Nephron progenitor cell (in vitro differentiated cells): ENCODE measurements around the gene PCP4L1.

Experiments used
- DNase-seq: peaks from one replicate; pipeline ENCODE4 v3.0.0; 2021
- H3K27ac Mint-ChIP-seq: 2 replicates; pipeline ENCODE4 v1.8.0; 2021; ENCODE audit warnings: mild to moderate bottlenecking, moderate library complexity, mixed read lengths
- H3K27me3 Mint-ChIP-seq: 2 replicates; pipeline ENCODE4 v1.8.0; 2021; ENCODE audit warnings: mild to moderate bottlenecking, low read depth, mixed read lengths; ENCODE audit not compliant: poor library complexity
- H3K36me3 Mint-ChIP-seq: 2 replicates; pipeline ENCODE4 v1.8.0; 2021; ENCODE audit warnings: low read depth, mixed read lengths
- H3K4me1 Mint-ChIP-seq: 2 replicates; pipeline ENCODE4 v1.8.0; 2021; ENCODE audit warnings: mixed read lengths
- H3K4me3 Mint-ChIP-seq: 2 replicates; pipeline ENCODE4 v1.8.0; 2021; ENCODE audit warnings: mild to moderate bottlenecking, moderate library complexity, mixed read lengths
- H3K9me3 Mint-ChIP-seq: 2 replicates; pipeline ENCODE4 v1.8.0; 2021; ENCODE audit warnings: mild to moderate bottlenecking, moderate library complexity, mixed read lengths
- TF ChIP-seq, protein P1 (sequence below): fragments of 200-600 bp; sonication (generic); IDR thresholded peaks from 2 replicates; pipeline ENCODE4 v1.5.0; 2021; ENCODE audit warnings: antibody characterized with exemption

PCP4L1 gene

DNA sequence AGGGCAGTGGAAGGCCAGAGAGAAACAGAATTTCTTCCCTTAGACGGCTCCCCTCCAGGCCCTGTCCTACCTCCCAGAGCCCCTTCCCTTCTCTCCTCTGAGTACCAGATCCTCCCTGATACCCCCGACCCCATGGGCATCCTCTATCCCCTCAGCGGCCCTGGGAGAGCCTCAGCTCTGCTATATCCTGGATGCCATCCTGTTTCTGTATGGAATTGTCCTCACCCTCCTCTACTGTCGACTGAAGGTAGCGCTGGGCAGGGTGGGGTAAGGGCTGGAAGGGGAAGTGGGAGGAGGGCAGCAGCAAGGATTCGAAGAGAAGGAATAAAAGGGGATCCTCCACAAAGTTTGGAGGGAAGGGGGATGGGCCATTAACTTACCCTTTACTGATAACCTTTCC, 40.7 kb upstream of the PCP4L1 start:
- TF ChIP-seq, protein P1, sequence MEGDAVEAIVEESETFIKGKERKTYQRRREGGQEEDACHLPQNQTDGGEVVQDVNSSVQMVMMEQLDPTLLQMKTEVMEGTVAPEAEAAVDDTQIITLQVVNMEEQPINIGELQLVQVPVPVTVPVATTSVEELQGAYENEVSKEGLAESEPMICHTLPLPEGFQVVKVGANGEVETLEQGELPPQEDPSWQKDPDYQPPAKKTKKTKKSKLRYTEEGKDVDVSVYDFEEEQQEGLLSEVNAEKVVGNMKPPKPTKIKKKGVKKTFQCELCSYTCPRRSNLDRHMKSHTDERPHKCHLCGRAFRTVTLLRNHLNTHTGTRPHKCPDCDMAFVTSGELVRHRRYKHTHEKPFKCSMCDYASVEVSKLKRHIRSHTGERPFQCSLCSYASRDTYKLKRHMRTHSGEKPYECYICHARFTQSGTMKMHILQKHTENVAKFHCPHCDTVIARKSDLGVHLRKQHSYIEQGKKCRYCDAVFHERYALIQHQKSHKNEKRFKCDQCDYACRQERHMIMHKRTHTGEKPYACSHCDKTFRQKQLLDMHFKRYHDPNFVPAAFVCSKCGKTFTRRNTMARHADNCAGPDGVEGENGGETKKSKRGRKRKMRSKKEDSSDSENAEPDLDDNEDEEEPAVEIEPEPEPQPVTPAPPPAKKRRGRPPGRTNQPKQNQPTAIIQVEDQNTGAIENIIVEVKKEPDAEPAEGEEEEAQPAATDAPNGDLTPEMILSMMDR, result no peak
- Mint-ChIP-seq H3K9me3 (no peaks in the 10 kb centered on the region), H3K27ac (peak overlapping the region; percentile 87), H3K36me3 (peaks cover 23% of the 10 kb centered on the region), H3K4me1 (peaks cover 40% of the 10 kb centered on the region), H3K27me3 (peaks cover 7% of the 10 kb centered on the region), H3K4me3 (no peak overlapping the region)
- DNase-seq, result no peak

DNA sequence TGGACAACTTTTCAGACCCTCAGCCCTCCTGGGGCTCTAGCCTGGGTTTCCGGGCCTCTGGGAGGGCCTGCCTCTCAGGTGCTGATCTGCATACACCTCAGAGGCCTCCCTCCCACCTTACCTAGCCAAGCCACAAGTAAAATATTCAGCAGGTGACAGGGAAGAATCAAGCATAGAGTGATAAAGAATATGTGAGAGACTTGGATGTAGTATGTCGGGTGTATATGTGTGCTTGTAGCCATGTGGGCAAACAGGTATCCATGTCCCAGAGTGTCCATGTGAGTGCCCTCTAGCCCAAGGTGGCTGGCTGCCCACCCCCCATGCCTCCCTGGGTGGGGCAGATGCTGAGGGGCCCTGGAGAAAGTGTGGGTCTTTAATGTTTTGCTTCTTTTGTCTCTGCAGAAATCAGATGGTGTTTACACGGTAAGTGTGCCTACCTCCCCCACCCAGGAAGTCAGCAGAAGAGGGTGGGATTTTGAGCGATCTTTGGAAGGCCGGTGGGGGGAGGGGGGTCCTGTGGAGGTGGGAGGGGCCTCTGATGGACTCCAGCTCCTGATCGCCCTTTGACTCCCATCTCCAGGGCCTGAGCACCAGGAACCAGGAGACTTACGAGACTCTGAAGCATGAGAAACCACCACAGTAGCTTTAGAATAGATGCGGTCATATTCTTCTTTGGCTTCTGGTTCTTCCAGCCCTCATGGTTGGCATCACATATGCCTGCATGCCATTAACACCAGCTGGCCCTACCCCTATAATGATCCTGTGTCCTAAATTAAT, 40.1 kb upstream of the PCP4L1 start:
- Mint-ChIP-seq H3K27me3 (peaks cover 10% of the 10 kb centered on the region), H3K4me3 (no peak overlapping the region), H3K27ac (no peak overlapping the region), H3K9me3 (no peaks in the 10 kb centered on the region), H3K36me3 (peaks cover 16% of the 10 kb centered on the region), H3K4me1 (peaks cover 42% of the 10 kb centered on the region)
- no peak for DNase-seq
- TF ChIP-seq, protein P1, result no peak

DNA sequence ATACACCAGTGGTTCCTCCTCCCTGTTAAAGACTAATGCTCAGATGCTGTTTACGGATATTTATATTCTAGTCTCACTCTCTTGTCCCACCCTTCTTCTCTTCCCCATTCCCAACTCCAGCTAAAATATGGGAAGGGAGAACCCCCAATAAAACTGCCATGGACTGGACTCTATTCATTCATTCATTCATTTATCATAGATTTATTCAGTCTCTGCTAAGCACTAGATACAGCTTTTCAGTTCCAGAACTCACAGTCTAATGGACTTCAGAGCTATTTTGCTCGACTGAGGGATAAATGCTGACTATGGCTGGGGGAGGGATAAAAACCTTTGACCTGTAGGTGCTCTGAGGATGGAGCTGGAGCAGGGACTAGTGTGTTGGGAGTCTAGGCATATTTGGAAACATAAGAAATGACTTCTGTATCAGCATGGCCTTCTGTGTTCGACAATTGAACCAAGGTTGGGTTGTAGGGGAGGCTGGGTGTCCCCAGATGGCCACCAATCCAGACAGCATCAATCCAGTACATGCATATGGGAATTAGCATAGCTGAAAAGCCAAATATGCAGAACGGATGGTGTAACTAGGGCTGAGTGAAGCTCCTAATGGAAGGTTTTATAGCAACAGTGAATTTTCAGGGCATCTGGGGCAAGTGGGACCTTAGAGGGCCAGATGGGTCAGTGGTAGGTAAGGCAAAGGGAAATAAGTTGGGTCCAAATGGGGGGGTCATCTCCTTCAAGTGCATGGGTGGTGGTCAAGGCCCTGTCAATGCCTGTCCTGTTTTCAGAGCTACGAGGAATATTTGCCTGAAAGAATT, 39.3 kb upstream of the PCP4L1 start:
- peaks cover 8% of the 10 kb centered on the region for H3K36me3 Mint-ChIP-seq
- H3K4me1 Mint-ChIP-seq, result peaks cover 50% of the 10 kb centered on the region
- TF ChIP-seq, protein P1, result no peak
- H3K27me3 Mint-ChIP-seq, result peaks cover 10% of the 10 kb centered on the region
- no peak overlapping the region for H3K4me3 Mint-ChIP-seq
- H3K27ac Mint-ChIP-seq, result no peak overlapping the region
- H3K9me3 Mint-ChIP-seq, result no peaks in the 10 kb centered on the region
- DNase-seq, result no peak

DNA sequence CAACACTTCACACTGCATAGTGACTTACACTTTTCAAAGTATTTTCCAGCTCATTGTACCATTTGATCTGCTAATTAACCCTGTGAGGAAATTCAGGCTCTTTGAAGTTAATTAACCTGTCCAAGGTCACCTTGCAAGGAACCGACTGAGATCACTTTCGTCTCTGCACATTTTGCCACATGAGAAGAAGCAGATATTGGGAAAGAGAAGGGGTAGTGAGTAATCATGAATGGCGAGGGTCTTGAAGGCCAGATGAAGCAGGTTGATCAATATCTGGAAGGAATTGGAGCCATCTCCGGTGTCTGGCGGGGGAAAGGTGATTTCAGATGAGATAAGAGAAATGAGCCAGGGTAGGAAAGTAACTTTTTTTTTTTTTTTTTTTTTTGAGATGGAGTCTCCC, 38.5 kb upstream of the PCP4L1 start:
- Mint-ChIP-seq H3K36me3 (peaks cover 3% of the 10 kb centered on the region), H3K9me3 (no peaks in the 10 kb centered on the region), H3K4me3 (no peak overlapping the region), H3K4me1 (peaks cover 50% of the 10 kb centered on the region), H3K27ac (no peak overlapping the region), H3K27me3 (peaks cover 10% of the 10 kb centered on the region)
- DNase-seq, result no peak
- TF ChIP-seq, protein P1, result no peak

DNA sequence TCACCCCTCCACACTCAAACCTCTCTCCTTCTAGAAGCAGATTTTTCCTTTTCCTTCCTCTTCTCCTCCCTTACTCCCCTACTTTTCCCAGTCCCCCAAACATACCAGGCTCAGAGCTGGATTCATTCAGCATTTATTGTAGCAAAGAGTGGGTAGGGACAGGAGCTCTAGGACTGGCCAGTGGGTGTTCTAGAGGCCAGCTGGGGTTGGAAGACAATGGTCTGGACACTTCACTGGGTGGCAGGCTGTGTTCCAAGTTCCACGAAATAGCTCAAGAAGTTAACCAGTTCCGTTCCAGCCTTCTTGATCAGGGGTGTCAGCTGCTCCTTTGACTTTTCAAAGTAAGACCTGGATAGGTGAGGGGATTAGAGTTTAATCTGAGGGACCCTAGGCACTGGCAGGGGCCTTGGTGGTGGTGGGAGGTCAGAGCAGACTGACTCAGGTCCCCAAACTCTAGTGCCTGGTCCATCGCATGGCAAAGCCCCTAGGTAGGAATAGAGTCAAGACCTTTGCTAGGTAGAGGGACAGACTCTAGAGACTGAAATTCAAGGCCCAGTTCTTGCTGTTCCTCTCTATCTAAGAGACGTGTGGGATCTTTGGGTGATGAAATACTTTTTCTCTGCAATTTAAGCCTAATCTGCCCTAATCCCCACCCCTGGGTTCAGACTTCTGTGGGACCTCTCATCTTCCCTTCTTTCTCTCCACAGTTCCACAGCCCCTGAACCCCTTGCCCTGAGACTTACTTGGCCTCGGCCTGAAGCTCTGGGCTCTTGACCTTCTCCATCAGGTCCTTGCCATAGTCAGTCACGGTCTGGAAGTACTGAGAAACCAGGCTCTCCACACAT, 36.1 kb upstream of the PCP4L1 start:
- TF ChIP-seq, protein P1, result no peak
- H3K36me3 Mint-ChIP-seq, result no peaks in the 10 kb centered on the region
- H3K27me3 Mint-ChIP-seq, result peaks cover 10% of the 10 kb centered on the region
- H3K4me1 Mint-ChIP-seq, result peaks cover 61% of the 10 kb centered on the region
- no peak overlapping the region for H3K27ac Mint-ChIP-seq
- no peak overlapping the region for H3K4me3 Mint-ChIP-seq
- no peak for DNase-seq
- H3K9me3 Mint-ChIP-seq, result no peaks in the 10 kb centered on the region
